ENCODE data around the gene OOSP1.
"Not testable (repeated sequence)": the region's sequence is repeated elsewhere in the genome, so short reads cannot be mapped to it uniquely, and the experiment has no call there.

Gene OOSP1

GRCh38 chr11:59962107-59962482, 23.9 kb downstream of the OOSP1 start:
- DNase-seq = no peak

- DNase-seq = no peak
Observed at GRCh38 chr11:59963733-59964132, 25.5 kb downstream of the OOSP1 start, which contains the start of gene OOSP4A. OOSP4A (plus strand) TSS chr11:59964033; CDS start chr11:59964033, 0 bp downstream.

- no peak for DNase-seq
Observed at GRCh38 chr11:59965424-59965823, 27.2 kb downstream of the OOSP1 start.

- no peak for DNase-seq
Observed at GRCh38 chr11:59966201-59966600, 28.0 kb downstream of the OOSP1 start.

GRCh38 chr11:59967677-59968394, 29.6 kb downstream of the OOSP1 start:
- no peak for DNase-seq

- no peak for DNase-seq
Observed at GRCh38 chr11:59968395-59968783, 30.2 kb downstream of the OOSP1 start.

GRCh38 chr11:59973097-59973496, 34.9 kb downstream of the OOSP1 start:
- no peak for DNase-seq

GRCh38 chr11:59981106-59981770, 43.0 kb downstream of the OOSP1 start:
- DNase-seq = no peak

- not testable (repeated sequence) for DNase-seq
Observed at GRCh38 chr11:59982037-59982436, 43.8 kb downstream of the OOSP1 start.

- DNase-seq = no peak
Observed at GRCh38 chr11:59983212-59983611, 45.0 kb downstream of the OOSP1 start.

GRCh38 chr11:59984368-59984767, 46.1 kb downstream of the OOSP1 start:
- DNase-seq = no peak

GRCh38 chr11:59990421-59990820, 52.2 kb downstream of the OOSP1 start:
- no peak for DNase-seq

- no peak for DNase-seq
Observed at GRCh38 chr11:59992425-59992824, 54.2 kb downstream of the OOSP1 start.

GRCh38 chr11:59997800-59998199, 59.6 kb downstream of the OOSP1 start:
- no peak for DNase-seq

- DNase-seq = no peak
Observed at GRCh38 chr11:59999691-60000090, 61.5 kb downstream of the OOSP1 start.

- no peak for DNase-seq
Observed at GRCh38 chr11:60003729-60004128, 65.5 kb downstream of the OOSP1 start.

- no peak for DNase-seq
Observed at GRCh38 chr11:60005360-60005759, 67.1 kb downstream of the OOSP1 start.
